Effector memory CD4-positive, alpha-beta T cell (primary cell): Measurements from ENCODE around the gene ZFAND5.

Experiments
- DNase-seq, 3 donors: peaks; one replicate each; pipeline ENCODE4 v3.0.0-alpha.2; 2020
- H3K27ac ChIP-seq: 2 replicates; pipeline ENCODE4 v1.7.0; 2013; ENCODE audit warnings: mild to moderate bottlenecking, low read length, moderate library complexity; ENCODE audit not compliant: insufficient read depth, poor library complexity, severe bottlenecking
- H3K27me3 ChIP-seq: replicated peaks from 2 replicates; pipeline ENCODE4 v1.7.0; 2013; ENCODE audit warnings: mild to moderate bottlenecking, low read length; ENCODE audit not compliant: insufficient read depth, control insufficient read depth, poor library complexity, severe bottlenecking
- H3K36me3 ChIP-seq: 2 replicates; pipeline ENCODE4 v1.7.0; 2013; ENCODE audit warnings: mild to moderate bottlenecking, low read length, moderate library complexity; ENCODE audit not compliant: control insufficient read depth, insufficient read depth
- H3K4me1 ChIP-seq: 2 replicates; pipeline ENCODE4 v1.7.0; 2013; ENCODE audit warnings: low read length, mild to moderate bottlenecking; ENCODE audit not compliant: control insufficient read depth, insufficient read depth, poor library complexity, severe bottlenecking
- H3K4me3 ChIP-seq: 2 replicates; pipeline ENCODE4 v1.7.0; 2013; ENCODE audit warnings: low read length, low read depth, mild to moderate bottlenecking; ENCODE audit not compliant: insufficient read depth, poor library complexity, severe bottlenecking
- H3K9me3 ChIP-seq: 2 replicates; pipeline ENCODE4 v1.7.0; 2013; ENCODE audit warnings: mild to moderate bottlenecking, low read length, moderate library complexity; ENCODE audit not compliant: control insufficient read depth

The ZFAND5 gene

DNA sequence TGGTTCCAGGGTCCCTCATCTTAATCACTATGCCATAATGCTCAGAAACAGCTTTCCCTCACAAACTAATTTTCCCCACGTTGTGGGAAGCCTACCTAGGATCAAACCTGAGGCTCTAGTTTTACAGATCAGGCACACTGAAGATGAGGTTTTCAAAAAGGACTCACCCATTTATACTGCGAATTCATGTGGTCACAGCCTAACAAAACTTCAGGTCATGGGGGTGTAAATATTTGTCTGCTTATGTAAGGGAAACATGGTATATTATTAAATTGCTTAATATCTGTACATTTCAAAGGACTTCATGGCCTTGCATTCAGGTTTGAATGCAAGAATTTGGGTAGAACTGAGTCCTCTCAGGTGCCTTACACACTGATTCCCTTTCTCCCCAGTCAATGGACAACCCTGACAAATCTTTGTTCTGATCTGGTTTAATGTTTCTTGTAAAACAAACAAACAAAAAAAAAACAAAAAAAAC, 12.1 kb downstream of the ZFAND5 start:
- H3K4me3 ChIP-seq: no peak overlapping the region
- no peak overlapping the region for H3K27ac ChIP-seq
- DNase-seq: no peak
- H3K4me1 ChIP-seq: no peaks in the 10 kb centered on the region
- peaks cover 34% of the 10 kb centered on the region for H3K36me3 ChIP-seq
- H3K27me3 ChIP-seq: no peaks in the 10 kb centered on the region
- no peaks in the 10 kb centered on the region for H3K9me3 ChIP-seq

DNA sequence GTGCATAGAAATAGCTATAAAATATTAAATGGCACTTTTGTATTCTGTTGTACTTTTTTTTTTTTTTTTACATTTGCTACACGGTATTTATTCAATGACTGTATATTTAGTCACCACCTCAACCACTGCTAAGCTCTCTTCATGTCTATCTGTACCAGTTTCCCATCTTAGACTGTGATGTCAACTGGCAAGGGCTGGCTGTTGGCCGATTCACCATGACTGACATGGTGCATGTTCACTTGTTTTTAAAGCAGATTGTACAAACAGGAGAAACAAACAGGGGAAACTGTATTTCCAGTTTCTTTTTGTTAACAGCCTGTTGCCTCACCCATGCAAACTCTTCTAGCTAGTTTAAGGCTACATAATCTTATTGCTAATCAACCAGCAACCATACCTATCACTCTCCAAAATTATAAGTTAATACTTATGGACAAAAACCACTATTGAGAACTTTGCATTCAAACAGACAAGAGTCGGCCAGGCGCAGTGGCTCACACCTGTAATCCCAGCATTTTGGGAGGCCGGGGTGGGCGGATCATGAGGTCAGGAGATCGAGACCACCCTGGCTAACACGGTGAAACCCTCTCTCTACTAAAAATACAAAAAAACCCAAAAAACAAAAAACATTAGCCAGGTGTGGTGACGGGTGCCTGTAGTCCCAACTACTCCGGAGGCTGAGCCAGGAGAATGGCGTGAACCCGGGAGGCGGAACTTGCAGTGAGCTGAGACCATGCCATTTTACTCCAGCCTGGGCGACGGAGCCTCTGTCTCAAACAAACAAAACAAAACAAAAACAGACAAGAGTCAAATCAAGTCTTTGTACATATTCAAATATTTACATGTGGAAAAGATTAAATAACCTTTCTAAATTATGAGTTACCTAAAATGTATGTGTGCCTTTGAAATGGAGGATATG, 13.2 kb downstream of the ZFAND5 start:
- no peaks in the 10 kb centered on the region for H3K4me1 ChIP-seq
- H3K27me3 ChIP-seq: no peaks in the 10 kb centered on the region
- DNase-seq: no peak
- H3K27ac ChIP-seq: no peak overlapping the region
- H3K36me3 ChIP-seq: peaks cover 27% of the 10 kb centered on the region
- H3K9me3 ChIP-seq: no peaks in the 10 kb centered on the region
- H3K4me3 ChIP-seq: no peak overlapping the region

DNA sequence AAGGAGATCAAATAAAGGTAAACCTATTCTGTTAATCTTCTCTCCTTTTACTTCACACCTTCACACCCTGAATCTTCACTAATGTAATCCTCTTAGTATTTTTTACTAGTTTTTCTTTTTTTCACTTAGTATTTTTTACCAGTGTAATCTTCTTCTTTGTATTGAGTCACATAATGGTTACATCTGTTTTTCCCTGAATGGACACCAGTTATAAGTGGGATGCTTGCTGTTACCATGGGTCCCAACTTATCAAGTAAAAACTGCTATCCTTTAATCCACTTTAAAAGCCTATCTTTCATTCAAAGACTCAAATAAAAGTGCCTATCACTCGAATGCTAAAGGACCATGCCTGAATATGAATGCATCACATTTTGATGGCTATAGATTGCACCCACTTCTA, 15.1 kb downstream of the ZFAND5 start:
- H3K4me3 ChIP-seq: no peak overlapping the region
- peaks cover 9% of the 10 kb centered on the region for H3K36me3 ChIP-seq
- no peaks in the 10 kb centered on the region for H3K9me3 ChIP-seq
- H3K4me1 ChIP-seq: no peaks in the 10 kb centered on the region
- no peaks in the 10 kb centered on the region for H3K27me3 ChIP-seq
- H3K27ac ChIP-seq: no peak overlapping the region
- no peak for DNase-seq

DNA sequence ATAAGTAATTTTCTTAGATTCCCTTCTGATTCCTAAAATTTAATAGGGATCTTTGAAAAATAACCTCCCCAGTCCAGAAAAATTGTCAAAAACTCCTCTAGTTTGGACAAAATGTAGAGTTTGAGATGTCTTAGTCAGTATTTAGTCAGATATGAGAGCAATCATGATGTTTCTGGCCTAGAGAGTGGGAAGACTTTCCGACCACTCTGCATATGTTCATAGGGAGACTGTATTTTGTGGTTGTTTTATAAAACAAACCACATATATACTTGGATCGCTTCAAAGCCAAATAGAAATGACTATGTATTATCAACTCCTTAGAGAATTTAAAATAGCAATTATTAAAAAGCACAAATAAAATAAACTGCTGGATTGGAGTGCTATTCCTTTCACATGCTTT, 15.8 kb downstream of the ZFAND5 start:
- Histone ChIP-seq H3K27me3 (no peaks in the 10 kb centered on the region), H3K4me3 (no peak overlapping the region), H3K27ac (no peak overlapping the region), H3K9me3 (no peaks in the 10 kb centered on the region), H3K36me3 (peaks cover 6% of the 10 kb centered on the region), H3K4me1 (no peaks in the 10 kb centered on the region)
- DNase-seq: no peak

DNA sequence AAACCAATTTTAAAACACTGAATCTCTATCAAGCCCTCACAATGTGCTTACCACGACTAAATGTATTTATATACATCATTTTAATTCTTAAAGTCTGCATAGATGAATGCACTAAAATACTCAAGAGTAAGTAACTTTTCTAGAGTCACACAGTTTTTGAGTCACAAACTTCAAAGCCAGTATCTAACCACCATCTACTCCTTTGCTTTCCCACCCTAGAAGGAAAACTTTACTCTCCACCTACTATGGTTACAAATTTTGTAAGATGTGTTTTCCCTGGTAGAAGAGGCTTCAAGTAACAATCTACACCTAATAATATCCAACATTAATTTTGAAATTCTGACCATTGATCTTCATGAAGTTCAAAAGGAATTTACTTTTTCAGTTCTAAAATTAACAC, 18.7 kb downstream of the ZFAND5 start:
- H3K4me3 ChIP-seq: no peak overlapping the region
- H3K36me3 ChIP-seq: no peaks in the 10 kb centered on the region
- no peaks in the 10 kb centered on the region for H3K27me3 ChIP-seq
- no peaks in the 10 kb centered on the region for H3K9me3 ChIP-seq
- no peak overlapping the region for H3K27ac ChIP-seq
- DNase-seq: no peak
- H3K4me1 ChIP-seq: no peaks in the 10 kb centered on the region

DNA sequence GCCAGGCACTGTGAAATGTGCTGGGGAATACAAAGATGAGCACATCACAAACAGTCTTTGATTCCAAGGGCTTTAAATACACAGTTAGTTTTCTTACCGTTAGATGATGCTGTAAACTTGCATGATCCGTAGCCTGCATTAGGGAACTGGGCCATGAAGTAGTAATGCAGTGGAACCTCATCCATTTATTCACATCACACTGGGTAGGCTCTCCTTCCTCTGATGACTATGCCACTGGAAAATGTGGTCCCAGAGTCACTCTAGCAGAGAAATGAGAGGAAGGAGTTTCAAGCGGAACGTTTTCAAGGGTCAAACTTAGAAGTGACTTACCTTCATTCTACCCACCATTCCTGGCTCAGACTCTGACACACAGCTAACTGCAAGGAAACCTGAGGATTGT, 26.4 kb downstream of the ZFAND5 start:
- Histone ChIP-seq H3K36me3 (no peaks in the 10 kb centered on the region), H3K4me3 (no peak overlapping the region), H3K4me1 (no peaks in the 10 kb centered on the region), H3K9me3 (no peaks in the 10 kb centered on the region), H3K27me3 (no peaks in the 10 kb centered on the region), H3K27ac (no peak overlapping the region)
- DNase-seq: no peak

DNA sequence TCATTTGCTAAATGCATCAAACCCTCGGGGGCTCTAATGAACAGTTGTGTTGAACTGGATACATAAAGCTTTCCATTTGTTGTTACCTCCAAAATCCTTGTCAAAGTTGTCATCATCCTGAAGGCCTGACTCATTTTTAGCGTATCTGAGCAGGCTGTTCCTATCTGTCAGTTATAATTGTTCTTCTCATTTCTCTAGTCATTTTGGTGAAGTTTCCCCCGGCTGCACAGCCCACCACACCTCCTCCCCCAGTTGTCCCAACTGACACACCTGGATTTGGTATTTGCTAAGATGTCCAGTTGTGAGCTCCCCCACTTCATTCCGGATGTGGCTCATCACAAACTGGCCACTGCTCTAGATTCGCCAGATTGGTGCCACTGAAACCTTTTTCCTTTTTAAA, 27.7 kb downstream of the ZFAND5 start:
- DNase-seq: no peak
- H3K27ac ChIP-seq: no peak overlapping the region
- H3K9me3 ChIP-seq: no peaks in the 10 kb centered on the region
- no peaks in the 10 kb centered on the region for H3K36me3 ChIP-seq
- H3K4me3 ChIP-seq: no peak overlapping the region
- H3K27me3 ChIP-seq: no peaks in the 10 kb centered on the region
- no peaks in the 10 kb centered on the region for H3K4me1 ChIP-seq

DNA sequence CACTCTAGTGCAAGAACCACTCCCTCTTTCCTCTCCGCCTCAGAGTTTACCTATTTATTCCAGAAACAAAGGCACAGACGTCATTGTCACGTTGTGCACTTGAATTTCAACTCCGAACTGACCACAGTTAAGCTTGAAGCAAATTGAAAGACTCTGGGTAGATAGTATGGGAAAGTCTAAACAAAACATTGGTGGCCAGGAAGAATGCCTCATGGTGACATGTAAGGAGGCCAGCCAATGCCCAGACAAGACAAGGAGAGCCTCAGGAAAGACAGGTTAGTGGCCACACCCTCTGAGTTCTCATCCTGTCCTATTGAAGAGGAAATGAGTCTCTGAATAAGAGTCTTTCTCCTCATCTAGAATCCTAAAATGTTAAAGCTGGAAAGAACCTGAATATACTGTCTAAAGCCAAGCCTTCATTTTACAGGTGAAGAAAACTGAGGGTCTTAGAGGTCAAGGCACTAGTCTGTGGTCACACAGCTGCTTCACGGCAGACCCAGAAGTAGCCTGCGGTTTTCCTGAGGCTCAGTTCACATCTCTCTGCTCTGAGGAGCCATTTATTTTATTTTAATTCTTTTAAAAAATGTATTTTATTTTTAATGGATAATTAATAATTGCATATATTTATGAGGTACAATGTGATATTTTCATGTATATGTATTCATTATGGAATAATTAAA, 30.2 kb downstream of the ZFAND5 start:
- no peaks in the 10 kb centered on the region for H3K4me1 ChIP-seq
- H3K36me3 ChIP-seq: no peaks in the 10 kb centered on the region
- no peak overlapping the region for H3K4me3 ChIP-seq
- H3K27me3 ChIP-seq: no peaks in the 10 kb centered on the region
- H3K9me3 ChIP-seq: no peaks in the 10 kb centered on the region
- H3K27ac ChIP-seq: no peak overlapping the region
- DNase-seq: no peak

DNA sequence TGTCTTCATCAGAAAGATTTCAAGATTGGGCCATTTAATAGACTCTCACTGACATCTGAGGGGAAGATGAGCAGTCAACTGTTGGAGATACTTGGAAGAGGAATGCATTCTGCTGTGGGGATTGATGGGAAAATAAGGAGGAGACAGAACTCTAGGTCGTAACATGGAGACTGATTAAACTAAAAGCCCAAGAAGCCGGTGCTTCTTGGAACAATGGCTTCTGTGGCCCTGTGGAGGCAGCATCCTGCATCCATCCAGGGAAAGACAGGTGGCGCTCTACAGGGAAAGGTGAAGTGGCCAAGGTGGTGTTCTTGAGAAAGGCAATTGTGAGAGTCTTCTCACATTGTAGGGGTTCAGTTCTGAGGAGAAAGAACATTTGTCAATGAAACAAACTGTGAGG, 31.3 kb downstream of the ZFAND5 start:
- Histone ChIP-seq H3K27me3 (no peaks in the 10 kb centered on the region), H3K9me3 (no peaks in the 10 kb centered on the region), H3K27ac (no peak overlapping the region), H3K36me3 (no peaks in the 10 kb centered on the region), H3K4me3 (no peak overlapping the region), H3K4me1 (no peaks in the 10 kb centered on the region)
- no peak for DNase-seq

DNA sequence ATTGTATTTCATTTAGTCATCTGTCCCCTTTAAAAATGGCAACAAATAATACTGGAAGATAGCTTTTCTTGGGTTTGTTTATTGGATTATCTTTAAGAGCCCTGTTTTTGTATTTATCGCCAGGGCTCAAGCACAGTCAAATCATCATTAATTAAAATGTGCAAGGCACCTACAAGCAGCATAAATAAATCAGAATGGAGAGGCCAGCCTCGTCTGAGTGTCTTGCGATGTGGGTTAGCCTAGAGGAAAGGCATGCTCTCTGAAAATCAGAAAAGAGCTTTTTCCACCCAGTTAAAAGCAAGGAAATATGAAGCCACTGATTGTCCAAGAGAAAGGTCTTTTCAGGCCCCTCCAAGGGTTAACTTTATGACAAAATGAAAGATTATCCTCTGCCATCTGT, 31.8 kb downstream of the ZFAND5 start:
- H3K27me3 ChIP-seq: no peaks in the 10 kb centered on the region
- no peak overlapping the region for H3K27ac ChIP-seq
- no peak overlapping the region for H3K4me3 ChIP-seq
- H3K4me1 ChIP-seq: no peaks in the 10 kb centered on the region
- H3K9me3 ChIP-seq: no peaks in the 10 kb centered on the region
- no peaks in the 10 kb centered on the region for H3K36me3 ChIP-seq
- no peak for DNase-seq
